Mesothelial cell of epicardium (in vitro differentiated cells): ENCODE results near the gene TRPT1. TPM values are rescaled to one million over a fixed set of nuclear protein-coding genes. Genes with fewer than 3 reads are reported as not detected.
A peak's percentile ranks its signal among the peaks of the same experiment; 100 is the strongest.

Experiments
- DNase-seq, 2 experiments: peaks; one replicate each; pipeline ENCODE4 v3.0.0; 2021; ENCODE audit warnings: low spot score in 2 of 2; ENCODE audit not compliant: unreplicated experiment in 2 of 2
- H3K27ac Mint-ChIP-seq: 2 replicates; pipeline ENCODE4 v1.8.0; 2021; ENCODE audit warnings: mixed read lengths
- H3K27me3 Mint-ChIP-seq: 2 replicates; pipeline ENCODE4 v1.8.0; 2021; ENCODE audit warnings: low read depth, mixed read lengths
- H3K36me3 Mint-ChIP-seq: 2 replicates; pipeline ENCODE4 v1.8.0; 2021; ENCODE audit warnings: mixed read lengths
- H3K4me1 Mint-ChIP-seq: 2 replicates; pipeline ENCODE4 v1.8.0; 2021; ENCODE audit warnings: mixed read lengths
- H3K4me3 Mint-ChIP-seq: 2 replicates; pipeline ENCODE4 v1.8.0; 2021; ENCODE audit warnings: mild to moderate bottlenecking, moderate library complexity, mixed read lengths
- H3K9me3 Mint-ChIP-seq: 2 replicates; pipeline ENCODE4 v1.8.0; 2021; ENCODE audit warnings: mixed read lengths
- total RNA-seq: library from RNA; stranded (reverse); gene quantifications from 3 replicates; pipeline ENCODE4 v1.2.1, GENCODE V29; 2021
- TF ChIP-seq, protein P1 (sequence below): fragments of 200-600 bp; sonication (generic); IDR thresholded peaks from one replicate; pipeline ENCODE4 v1.5.0; 2021; ENCODE audit warnings: antibody characterized with exemption; ENCODE audit not compliant: unreplicated experiment

The TRPT1 gene
- total RNA-seq, 1 donor from 2014 or later, result 41.1 TPM

DNA sequence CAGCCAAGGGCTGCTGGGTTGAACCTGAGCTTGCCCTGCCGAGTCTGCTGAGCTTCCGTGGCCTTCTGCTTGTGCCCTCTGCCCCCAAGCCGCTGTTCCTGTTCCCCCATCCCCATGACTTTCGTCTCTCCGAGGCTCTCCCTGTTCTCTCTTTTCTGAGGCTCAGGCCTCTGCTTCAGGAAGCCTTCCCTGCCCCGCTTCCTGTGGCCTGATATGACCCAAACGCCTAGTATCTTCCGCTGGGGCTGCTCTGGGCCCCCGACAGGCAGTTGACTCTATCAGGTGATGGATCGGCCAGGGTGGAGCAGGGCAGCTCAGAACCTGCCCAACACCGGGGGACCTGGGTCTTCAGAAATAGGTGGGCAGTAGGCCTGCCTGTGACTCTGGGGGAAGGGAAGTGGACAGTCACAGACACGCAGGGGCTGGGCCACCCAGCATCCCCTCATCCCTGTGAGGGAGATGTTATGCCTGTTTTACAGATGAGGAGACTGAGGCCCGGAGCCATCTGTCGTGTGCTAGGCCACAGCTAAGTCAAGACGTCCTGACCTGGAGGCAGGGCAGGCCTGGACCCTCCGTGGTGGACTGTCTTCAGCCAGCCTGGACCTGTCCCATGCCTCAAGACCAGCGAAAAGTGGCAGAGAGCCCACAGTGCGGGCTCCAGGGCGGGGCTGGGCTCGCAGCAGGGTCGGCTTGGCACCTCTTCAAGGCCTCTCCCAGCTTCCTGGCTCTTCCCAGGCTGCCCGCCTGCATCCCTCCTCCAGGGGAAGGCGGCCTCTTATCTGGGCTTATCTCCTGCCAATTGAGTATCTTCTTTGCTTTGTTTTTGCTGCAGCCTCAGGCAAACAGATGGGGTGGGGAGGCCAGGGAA lies 42.3 kb upstream of the TRPT1 start:
- Mint-ChIP-seq H3K36me3 (peaks cover 6% of the 10 kb centered on the region), H3K27ac (peak overlapping the region; percentile 94), H3K27me3 (no peaks in the 10 kb centered on the region), H3K9me3 (no peaks in the 10 kb centered on the region), H3K4me1 (peaks cover 24% of the 10 kb centered on the region), H3K4me3 (peak overlapping the region; percentile 96)
- TF ChIP-seq, protein P1, sequence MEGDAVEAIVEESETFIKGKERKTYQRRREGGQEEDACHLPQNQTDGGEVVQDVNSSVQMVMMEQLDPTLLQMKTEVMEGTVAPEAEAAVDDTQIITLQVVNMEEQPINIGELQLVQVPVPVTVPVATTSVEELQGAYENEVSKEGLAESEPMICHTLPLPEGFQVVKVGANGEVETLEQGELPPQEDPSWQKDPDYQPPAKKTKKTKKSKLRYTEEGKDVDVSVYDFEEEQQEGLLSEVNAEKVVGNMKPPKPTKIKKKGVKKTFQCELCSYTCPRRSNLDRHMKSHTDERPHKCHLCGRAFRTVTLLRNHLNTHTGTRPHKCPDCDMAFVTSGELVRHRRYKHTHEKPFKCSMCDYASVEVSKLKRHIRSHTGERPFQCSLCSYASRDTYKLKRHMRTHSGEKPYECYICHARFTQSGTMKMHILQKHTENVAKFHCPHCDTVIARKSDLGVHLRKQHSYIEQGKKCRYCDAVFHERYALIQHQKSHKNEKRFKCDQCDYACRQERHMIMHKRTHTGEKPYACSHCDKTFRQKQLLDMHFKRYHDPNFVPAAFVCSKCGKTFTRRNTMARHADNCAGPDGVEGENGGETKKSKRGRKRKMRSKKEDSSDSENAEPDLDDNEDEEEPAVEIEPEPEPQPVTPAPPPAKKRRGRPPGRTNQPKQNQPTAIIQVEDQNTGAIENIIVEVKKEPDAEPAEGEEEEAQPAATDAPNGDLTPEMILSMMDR, result no peak
- DNase-seq, result no peak

DNA sequence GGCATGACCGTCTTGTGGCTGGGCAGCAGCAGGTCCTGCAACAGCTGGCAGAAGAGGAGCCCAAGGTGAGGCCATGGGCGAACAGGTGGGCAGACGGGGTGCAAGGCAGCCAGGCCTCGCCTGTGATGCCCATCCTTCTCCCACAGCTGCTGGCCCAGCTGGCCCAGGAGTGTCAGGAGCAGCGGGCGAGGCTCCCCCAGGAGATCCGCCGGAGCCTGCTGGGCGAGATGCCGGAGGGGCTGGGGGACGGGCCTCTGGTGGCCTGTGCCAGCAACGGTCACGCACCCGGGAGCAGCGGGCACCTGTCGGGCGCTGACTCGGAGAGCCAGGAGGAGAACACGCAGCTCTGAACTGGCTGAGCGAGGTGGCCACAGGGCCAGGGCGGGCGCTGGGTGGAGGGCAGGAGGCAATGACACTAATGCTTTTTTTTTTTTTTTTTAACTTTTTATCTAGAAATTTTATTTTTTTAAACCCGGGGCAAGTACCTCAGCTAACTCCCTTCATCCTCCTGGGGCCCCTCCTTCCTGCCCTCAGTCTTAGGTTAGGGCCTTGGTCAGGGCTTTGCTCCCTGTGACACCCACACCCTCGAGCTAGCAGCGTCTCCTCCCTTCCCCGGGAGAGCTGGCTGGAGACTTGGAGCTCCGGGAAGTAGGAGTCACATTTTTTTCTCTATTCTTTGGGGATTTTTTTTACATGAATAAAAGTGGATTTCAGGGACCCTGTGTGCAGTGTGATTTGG lies 41.4 kb upstream of the TRPT1 start:
- H3K4me1 Mint-ChIP-seq, result peaks cover 25% of the 10 kb centered on the region
- H3K27me3 Mint-ChIP-seq, result no peaks in the 10 kb centered on the region
- peak overlapping the region; percentile 10 for H3K4me3 Mint-ChIP-seq
- DNase-seq, result no peak
- H3K9me3 Mint-ChIP-seq, result no peaks in the 10 kb centered on the region
- no peak overlapping the region for H3K27ac Mint-ChIP-seq
- TF ChIP-seq, protein P1, result no peak
- peaks cover 12% of the 10 kb centered on the region for H3K36me3 Mint-ChIP-seq

DNA sequence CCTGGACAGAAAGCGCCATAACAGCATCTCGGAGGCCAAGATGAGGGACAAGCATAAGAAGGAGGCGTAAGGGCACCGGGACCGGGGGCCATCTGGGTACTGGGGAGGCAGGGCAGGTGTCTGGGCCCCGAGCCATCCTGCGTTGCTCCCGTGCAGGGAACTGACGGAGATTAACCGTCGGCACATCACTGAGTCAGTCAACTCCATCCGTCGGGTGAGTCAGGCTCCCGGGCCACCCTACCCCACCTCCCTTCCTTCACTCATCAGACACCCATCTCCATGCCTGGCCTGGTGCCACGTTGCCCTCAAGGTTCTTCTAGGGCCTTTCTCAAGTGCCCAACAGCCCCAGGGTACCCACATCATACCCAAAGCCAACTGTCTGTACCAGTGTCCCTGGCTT lies 40.4 kb upstream of the TRPT1 start:
- Mint-ChIP-seq H3K27ac (no peak overlapping the region), H3K4me3 (no peak overlapping the region), H3K9me3 (no peaks in the 10 kb centered on the region), H3K4me1 (peaks cover 21% of the 10 kb centered on the region), H3K27me3 (no peaks in the 10 kb centered on the region), H3K36me3 (peaks cover 12% of the 10 kb centered on the region)
- no peak for DNase-seq
- TF ChIP-seq, protein P1, result no peak

DNA sequence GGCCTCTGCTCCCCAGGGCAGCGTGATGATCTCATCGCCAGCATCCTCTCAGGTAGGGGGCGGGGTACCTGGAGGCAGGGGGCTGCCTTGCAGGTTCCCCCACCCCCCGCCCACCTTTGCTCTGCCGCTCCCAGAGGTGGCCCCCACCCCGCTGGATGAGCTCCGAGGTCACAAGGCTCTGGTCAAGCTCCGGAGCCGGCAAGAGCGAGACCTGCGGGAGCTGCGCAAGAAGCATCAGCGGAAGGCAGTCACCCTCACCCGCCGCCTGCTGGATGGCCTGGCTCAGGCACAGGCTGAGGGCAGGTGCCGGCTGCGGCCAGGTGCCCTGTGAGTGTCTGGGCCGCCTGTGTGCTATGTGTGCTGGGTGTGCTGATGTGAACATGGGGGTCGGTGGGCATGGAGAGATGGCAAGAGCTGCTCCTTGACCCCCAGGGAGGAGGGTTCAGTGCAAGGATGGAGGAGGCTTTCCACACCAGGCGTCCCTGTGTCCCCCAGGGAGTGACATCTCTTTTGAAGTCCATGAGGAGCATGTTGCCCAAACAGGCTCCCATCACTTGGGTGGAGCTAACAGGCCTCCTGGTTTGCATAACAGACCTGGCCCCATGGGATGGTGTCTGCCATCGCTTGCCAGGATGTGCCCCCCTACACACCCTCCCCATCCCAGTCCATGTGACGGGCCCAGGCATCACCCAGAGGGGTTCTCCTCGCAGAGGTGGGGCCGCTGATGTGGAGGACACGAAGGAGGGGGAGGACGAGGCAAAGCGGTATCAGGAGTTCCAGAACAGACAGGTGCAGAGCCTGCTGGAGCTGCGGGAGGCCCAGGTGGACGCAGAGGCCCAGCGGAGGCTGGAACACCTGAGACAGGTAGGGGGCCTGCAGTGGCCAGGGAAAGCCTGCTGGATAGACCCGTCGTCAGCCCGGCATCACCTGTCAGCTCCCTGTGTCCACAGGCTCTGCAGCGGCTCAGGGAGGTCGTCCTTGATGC lies 39.5 kb upstream of the TRPT1 start:
- Mint-ChIP-seq H3K27ac (no peak overlapping the region), H3K27me3 (no peaks in the 10 kb centered on the region), H3K36me3 (peaks cover 12% of the 10 kb centered on the region), H3K4me1 (peaks cover 21% of the 10 kb centered on the region), H3K4me3 (no peak overlapping the region), H3K9me3 (no peaks in the 10 kb centered on the region)
- TF ChIP-seq, protein P1, result no peak
- DNase-seq, result no peak

DNA sequence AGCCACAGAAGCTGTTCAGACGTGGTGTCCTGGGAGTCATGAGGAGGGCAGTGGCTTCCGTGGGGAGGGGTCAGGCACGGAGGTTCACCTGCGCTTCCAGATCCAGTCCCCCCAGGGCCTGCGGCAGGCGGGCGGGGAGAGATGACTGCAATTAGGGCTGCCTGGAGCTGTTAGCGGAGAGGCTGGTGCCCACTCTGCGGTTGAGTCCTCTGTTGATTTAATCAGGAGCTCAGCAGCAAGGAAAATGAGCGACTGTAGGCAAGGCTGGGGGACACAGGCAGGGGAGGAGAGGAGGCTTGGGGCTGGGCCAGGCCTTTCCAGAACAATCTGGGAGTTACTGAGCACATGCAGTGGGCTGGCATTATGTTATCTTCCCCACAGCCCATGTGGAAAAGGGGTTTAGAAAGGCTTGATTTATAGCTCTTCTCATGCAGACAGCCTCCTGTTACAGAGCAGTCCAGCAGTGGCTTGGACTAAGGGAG lies 38.4 kb upstream of the TRPT1 start:
- H3K36me3 Mint-ChIP-seq, result peaks cover 22% of the 10 kb centered on the region
- TF ChIP-seq, protein P1, result no peak
- no peak for DNase-seq
- H3K27me3 Mint-ChIP-seq, result no peaks in the 10 kb centered on the region
- no peak overlapping the region for H3K27ac Mint-ChIP-seq
- H3K9me3 Mint-ChIP-seq, result no peaks in the 10 kb centered on the region
- H3K4me3 Mint-ChIP-seq, result no peak overlapping the region
- H3K4me1 Mint-ChIP-seq, result peaks cover 21% of the 10 kb centered on the region
